Fibroblast of mammary gland (primary cell): Measurements from ENCODE around the gene B3GALT4.
"Not testable (repeated sequence)": the region's sequence is repeated elsewhere in the genome, so short reads cannot be mapped to it uniquely, and the experiment has no call there.

Experiments
- DNase-seq: peaks from one replicate; pipeline ENCODE4 v3.0.0-alpha.2; 2010; ENCODE audit warnings: low read depth
- H3K4me3 ChIP-seq: 2 replicates; pipeline ENCODE4 v1.5.1; 2011; ENCODE audit warnings: low read depth, mild to moderate bottlenecking, low read length, moderate library complexity; ENCODE audit not compliant: control insufficient read depth
- TF ChIP-seq, protein P1 (sequence below): conservative IDR thresholded peaks from 2 replicates; pipeline ENCODE4 v1.5.1; 2011; ENCODE audit warnings: low read depth, low read length, inconsistent platforms; ENCODE audit not compliant: control insufficient read depth, insufficient read depth

Gene B3GALT4

DNA sequence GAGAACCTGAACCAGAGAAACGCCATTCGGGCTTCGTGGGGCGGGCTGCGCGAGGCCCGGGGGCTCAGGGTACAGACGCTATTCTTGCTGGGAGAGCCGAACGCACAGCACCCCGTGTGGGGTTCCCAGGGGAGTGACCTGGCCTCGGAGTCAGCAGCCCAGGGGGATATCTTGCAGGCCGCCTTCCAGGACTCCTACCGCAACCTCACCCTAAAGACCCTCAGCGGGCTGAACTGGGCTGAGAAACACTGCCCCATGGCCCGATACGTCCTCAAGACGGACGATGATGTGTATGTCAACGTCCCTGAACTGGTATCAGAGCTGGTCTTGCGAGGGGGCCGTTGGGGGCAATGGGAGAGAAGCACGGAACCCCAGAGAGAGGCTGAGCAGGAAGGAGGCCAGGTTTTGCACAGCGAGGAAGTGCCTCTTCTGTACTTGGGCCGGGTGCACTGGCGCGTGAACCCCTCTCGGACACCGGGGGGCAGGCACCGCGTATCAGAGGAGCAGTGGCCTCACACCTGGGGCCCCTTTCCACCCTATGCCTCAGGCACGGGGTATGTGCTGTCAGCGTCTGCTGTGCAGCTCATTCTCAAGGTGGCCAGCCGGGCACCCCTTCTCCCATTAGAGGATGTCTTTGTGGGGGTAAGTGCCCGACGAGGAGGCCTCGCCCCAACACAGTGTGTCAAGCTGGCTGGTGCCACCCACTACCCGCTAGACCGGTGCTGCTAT is 904 bp downstream of the B3GALT4 start:
- no peak for DNase-seq
- TF ChIP-seq, protein P1, sequence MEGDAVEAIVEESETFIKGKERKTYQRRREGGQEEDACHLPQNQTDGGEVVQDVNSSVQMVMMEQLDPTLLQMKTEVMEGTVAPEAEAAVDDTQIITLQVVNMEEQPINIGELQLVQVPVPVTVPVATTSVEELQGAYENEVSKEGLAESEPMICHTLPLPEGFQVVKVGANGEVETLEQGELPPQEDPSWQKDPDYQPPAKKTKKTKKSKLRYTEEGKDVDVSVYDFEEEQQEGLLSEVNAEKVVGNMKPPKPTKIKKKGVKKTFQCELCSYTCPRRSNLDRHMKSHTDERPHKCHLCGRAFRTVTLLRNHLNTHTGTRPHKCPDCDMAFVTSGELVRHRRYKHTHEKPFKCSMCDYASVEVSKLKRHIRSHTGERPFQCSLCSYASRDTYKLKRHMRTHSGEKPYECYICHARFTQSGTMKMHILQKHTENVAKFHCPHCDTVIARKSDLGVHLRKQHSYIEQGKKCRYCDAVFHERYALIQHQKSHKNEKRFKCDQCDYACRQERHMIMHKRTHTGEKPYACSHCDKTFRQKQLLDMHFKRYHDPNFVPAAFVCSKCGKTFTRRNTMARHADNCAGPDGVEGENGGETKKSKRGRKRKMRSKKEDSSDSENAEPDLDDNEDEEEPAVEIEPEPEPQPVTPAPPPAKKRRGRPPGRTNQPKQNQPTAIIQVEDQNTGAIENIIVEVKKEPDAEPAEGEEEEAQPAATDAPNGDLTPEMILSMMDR = no peak
- no peak overlapping the region for H3K4me3 ChIP-seq

DNA sequence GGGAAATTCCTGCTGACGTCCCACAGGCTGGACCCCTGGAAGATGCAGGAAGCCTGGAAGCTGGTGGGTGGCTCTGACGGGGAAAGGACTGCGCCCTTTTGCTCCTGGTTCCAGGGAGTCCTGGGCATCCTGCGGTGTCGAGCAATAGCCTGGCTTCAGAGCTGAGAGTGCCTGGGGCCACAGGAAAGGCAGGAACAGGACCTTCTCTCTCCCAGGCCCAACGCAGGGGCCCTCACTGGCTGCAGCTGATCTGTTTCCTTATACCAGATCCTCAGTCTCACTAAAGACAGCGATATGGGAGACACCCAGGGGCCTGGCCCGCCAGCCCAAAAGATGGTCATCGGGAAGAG is 1.4 kb downstream of the B3GALT4 start:
- DNase-seq = no peak
- no peak overlapping the region for H3K4me3 ChIP-seq
- TF ChIP-seq, protein P1 = no peak

DNA sequence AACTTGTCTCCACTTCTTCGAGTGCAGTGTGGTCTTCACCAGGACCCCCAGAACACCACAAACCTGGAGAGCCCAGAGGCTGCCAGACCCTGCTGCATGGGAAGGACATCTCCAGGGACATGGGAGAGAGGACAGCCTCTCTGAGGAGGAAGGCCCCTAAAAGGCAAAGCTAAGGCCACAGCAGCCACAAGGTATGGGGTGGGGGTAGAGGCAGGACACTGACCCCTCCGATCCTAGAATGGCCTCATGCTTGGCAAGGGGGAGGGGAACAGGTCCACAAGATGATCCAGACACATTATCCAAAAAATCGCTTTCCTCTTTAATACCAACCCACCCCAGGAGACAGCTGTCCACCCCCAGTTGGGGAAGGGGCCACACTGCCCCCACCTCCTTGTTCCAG is 1.9 kb downstream of the B3GALT4 start:
- no peak for DNase-seq
- no peak overlapping the region for H3K4me3 ChIP-seq
- TF ChIP-seq, protein P1 = no peak

DNA sequence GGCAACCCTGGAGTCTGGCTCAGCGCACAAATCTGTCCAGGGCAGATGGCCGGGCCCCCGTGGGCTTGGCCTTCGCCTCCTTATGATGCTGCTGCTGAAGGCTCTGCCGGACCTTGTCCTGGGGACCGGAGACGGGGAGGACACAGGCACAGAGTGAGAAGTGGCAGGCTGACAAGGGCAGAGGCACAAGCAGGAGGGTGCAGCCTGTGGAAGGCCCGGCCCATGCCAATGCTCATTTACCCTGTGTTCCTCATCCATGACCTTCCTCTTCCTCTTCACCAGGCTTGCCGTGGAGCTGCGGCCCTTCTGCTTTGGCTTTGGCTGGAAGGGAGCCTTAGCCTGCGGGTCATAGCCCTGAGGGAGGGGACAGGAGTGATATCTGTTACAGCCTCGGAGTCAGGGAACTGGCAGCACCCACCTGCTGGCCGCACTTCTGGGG is 2.4 kb downstream of the B3GALT4 start:
- no peak for DNase-seq
- TF ChIP-seq, protein P1 = no peak
- no peak overlapping the region for H3K4me3 ChIP-seq

DNA sequence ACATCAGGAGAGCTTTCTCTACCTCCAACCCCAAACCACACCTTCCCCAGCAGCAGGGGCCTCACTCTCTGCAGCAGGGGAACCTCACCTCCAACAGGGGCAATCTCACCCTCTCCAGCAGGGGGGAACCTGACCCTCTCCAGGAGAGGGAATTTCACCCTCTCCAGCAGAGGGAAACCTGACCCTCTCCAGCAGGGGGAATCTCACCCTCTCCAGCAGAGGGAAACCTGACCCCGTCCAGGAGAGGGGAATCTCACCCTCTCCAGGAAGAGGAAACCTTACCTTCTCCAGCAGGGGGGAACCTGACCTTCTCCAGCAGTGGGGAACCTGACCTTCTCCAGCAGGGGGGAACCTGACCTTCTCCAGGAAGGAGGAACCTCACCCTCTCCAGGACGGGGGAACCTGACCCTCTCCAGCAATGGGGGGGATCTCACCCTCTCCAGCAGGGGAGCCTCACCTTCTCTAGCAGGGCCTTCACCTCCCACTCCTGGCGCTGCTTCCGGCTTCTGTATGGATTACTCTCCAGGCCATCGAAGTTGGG is 3.1 kb downstream of the B3GALT4 start:
- peak; percentile 70 for DNase-seq
- TF ChIP-seq, protein P1 = peak; percentile 75
- H3K4me3 ChIP-seq = no peak overlapping the region

- no peak for DNase-seq
- TF ChIP-seq, protein P1 = no peak
- no peak overlapping the region for H3K4me3 ChIP-seq
Measured at GRCh38 chr6:33280539-33280938, 3.6 kb downstream of the B3GALT4 start.

- not testable (repeated sequence) for H3K4me3 ChIP-seq, DNase-seq
Measured at GRCh38 chr6:33285214-33285613, 8.3 kb downstream of the B3GALT4 start.
